Endothelial cell of umbilical vein (primary cell): Measurements from ENCODE around the gene KRT26. TPM values are rescaled to one million over a fixed set of nuclear protein-coding genes. Genes with fewer than 3 reads are reported as not detected.

ENCODE experiments used
- BruUV-seq: library from RNA; stranded (reverse); fragments of 400-500 nt; replicated peaks from 2 replicates; lab custom pipeline; 2021; lab: Mats Ljungman, UMichigan
- CTCF ChIA-PET: fragments of 300-600, 350-600 bp; sonication (Branson Sonifier 250); formaldehyde crosslinking; loops from one replicate; lab custom pipeline; 2021; ENCODE audit warnings: antibody characterized with exemption, inconsistent platforms; lab: Charles Lee
- POLR2A ChIA-PET: fragments of 300-600, 350-600 bp; sonication (Branson Sonifier 250); formaldehyde crosslinking; loops from one replicate; lab custom pipeline; 2021; ENCODE audit warnings: antibody characterized with exemption, inconsistent platforms; lab: Charles Lee
- DNase-seq: peaks from one replicate; pipeline ENCODE4 v3.0.0-alpha.2; 2011; ENCODE audit warnings: low read depth, low spot score
- FAIRE-seq: peaks from 2 replicates; lab custom pipeline; 2011; peaks lifted over from hg19 to GRCh38; lab: Jason Lieb, UNC
- H2AFZ ChIP-seq: 2 replicates; pipeline ENCODE4 v1.6.0; 2012; ENCODE audit warnings: low read depth, low read length, control low read depth, inconsistent platforms
- H3K27ac ChIP-seq: 2 replicates; pipeline ENCODE4 v1.5.1; 2011; ENCODE audit warnings: low read depth, mild to moderate bottlenecking, control low read depth, low read length, moderate library complexity; ENCODE audit not compliant: insufficient read depth
- H3K27me3 ChIP-seq, 2 experiments: 2 replicates each; pipeline versions ENCODE4 v1.6.0 to v1.6.1; 2011; ENCODE audit warnings: low read length in 2 of 2, mixed read lengths in 1 of 2; ENCODE audit not compliant: control insufficient read depth in 2 of 2, insufficient read depth in 2 of 2
- H3K36me3 ChIP-seq, 2 experiments: 2 replicates in 1 of 2; 3 replicates in 1 of 2; pipeline ENCODE4 v1.5.1; 2011; ENCODE audit warnings: low read length in 2 of 2, mild to moderate bottlenecking in 1 of 2, moderate library complexity in 1 of 2; ENCODE audit not compliant: control insufficient read depth in 2 of 2, insufficient read depth in 2 of 2; ENCODE audit errors: extremely low read depth in 1 of 2
- H3K4me1 ChIP-seq: 3 replicates; pipeline ENCODE4 v1.5.1; 2011; ENCODE audit warnings: mild to moderate bottlenecking, low read length; ENCODE audit not compliant: control insufficient read depth, insufficient read depth; ENCODE audit errors: extremely low read depth
- H3K4me2 ChIP-seq: 2 replicates; pipeline ENCODE4 v1.6.1; 2011; ENCODE audit warnings: low read length, control low read depth, mixed read lengths; ENCODE audit not compliant: insufficient read depth
- H3K4me3 ChIP-seq, 3 experiments: fragments of 200-600 bp in 1 of 3; sonication (generic), shearing (Covaris generic) in 1 of 3; replicated peaks in 1 of 3; 2 replicates each; pipeline ENCODE4 v1.5.1; 2011 to 2016; ENCODE audit warnings: control low read depth in 3 of 3, low read length in 3 of 3, mild to moderate bottlenecking in 2 of 3, inconsistent platforms in 1 of 3, low read depth in 1 of 3, moderate library complexity in 1 of 3; ENCODE audit not compliant: insufficient read depth in 1 of 3
- H3K79me2 ChIP-seq: 2 replicates; pipeline ENCODE4 v1.6.0; 2012; ENCODE audit warnings: low read length, inconsistent platforms; ENCODE audit not compliant: control insufficient read depth, insufficient read depth
- H3K9ac ChIP-seq: replicated peaks from 2 replicates; pipeline ENCODE3; 2011; ENCODE audit warnings: low read length, control low read depth; ENCODE audit not compliant: insufficient read depth; ENCODE audit errors: extremely low read depth
- H3K9me1 ChIP-seq: replicated peaks from 3 replicates; pipeline ENCODE4 v1.6.0; 2011; ENCODE audit warnings: mild to moderate bottlenecking, low read length; ENCODE audit not compliant: control insufficient read depth, insufficient read depth; ENCODE audit errors: extremely low read depth
- H3K9me3 ChIP-seq: replicated peaks from 2 replicates; pipeline ENCODE4 v1.5.1; 2012; ENCODE audit warnings: low read length, inconsistent platforms; ENCODE audit not compliant: control insufficient read depth, insufficient read depth
- H4K20me1 ChIP-seq: replicated peaks from 2 replicates; pipeline ENCODE3; 2011; ENCODE audit warnings: mild to moderate bottlenecking, low read length; ENCODE audit not compliant: control insufficient read depth, insufficient read depth; ENCODE audit errors: extremely low read depth
- CTCF ChIP-seq, 2 donors: IDR thresholded peaks; 1 replicate in 1 of 2; 2 replicates in 1 of 2; pipeline ENCODE4 v1.5.1; 2011; ENCODE audit warnings: low read length in 2 of 2, mild to moderate bottlenecking in 2 of 2, moderate library complexity in 2 of 2, control low read depth in 1 of 2, inconsistent platforms in 1 of 2, low read depth in 1 of 2; ENCODE audit not compliant: insufficient read depth in 1 of 2; ENCODE audit errors: extremely low read depth in 1 of 2
- EZH2 ChIP-seq: IDR thresholded peaks from 2 replicates; pipeline ENCODE4 v1.6.1; 2012; ENCODE audit warnings: borderline replicate concordance, low read depth, mild to moderate bottlenecking, moderate library complexity, low read length, inconsistent platforms; ENCODE audit not compliant: severe bottlenecking
- FOS ChIP-seq: IDR thresholded peaks from 2 replicates; pipeline ENCODE4 v1.6.1; 2011; ENCODE audit warnings: mild to moderate bottlenecking, low read length, moderate library complexity, borderline replicate concordance; ENCODE audit not compliant: insufficient read depth
- GATA2 ChIP-seq: IDR thresholded peaks from 2 replicates; pipeline ENCODE4 v1.7.0; 2011; ENCODE audit warnings: low read depth, mild to moderate bottlenecking, moderate library complexity, mixed read lengths, low read length; ENCODE audit not compliant: insufficient read length, insufficient read depth
- JUN ChIP-seq: IDR thresholded peaks from 2 replicates; pipeline ENCODE4 v1.6.1; 2011; ENCODE audit warnings: borderline replicate concordance, low read depth; ENCODE audit not compliant: insufficient read length, insufficient read depth
- MAX ChIP-seq: IDR thresholded peaks from 2 replicates; pipeline ENCODE4 v1.6.1; 2011; ENCODE audit not compliant: insufficient read depth, insufficient read length
- MYC ChIP-seq: IDR thresholded peaks from one replicate; pipeline ENCODE4 v1.6.1; 2011; ENCODE audit warnings: mild to moderate bottlenecking, low read depth, low read length
- POLR2A ChIP-seq: IDR thresholded peaks from 2 replicates; pipeline ENCODE4 v1.6.1; 2012; ENCODE audit warnings: low read depth, mild to moderate bottlenecking, control low read depth, low read length
- POLR2AphosphoS5 ChIP-seq: IDR thresholded peaks from 2 replicates; pipeline ENCODE4 v1.6.1; 2012; ENCODE audit warnings: low read depth, mild to moderate bottlenecking, control low read depth, low read length, moderate library complexity; ENCODE audit not compliant: insufficient read depth
- dilution Hi-C: fragments of 300-500 bp; cut with MboI; formaldehyde crosslinking; loops from one replicate; pipeline ENCODE4 v1.15.0; 2019; ENCODE audit warnings: low sequenced_read_pairs; ENCODE audit not compliant: extremely low pct_ligation_motif_present
- intact Hi-C: fragments of 100-400 bp; cut with micrococcal nuclease; formaldehyde crosslinking; loops from one replicate; pipeline ENCODE4 v1.10.0; 2022
- polyA plus RNA-seq, 4 experiments: library from polyadenylated mRNA; depleted of rRNA in 3 of 4; stranded (reverse) in 3 of 4; unstranded in 1 of 4; fragments of >200 nt; gene quantifications; 2 replicates each; pipeline versions ENCODE4 v1.2.1 to v1.2.3, GENCODE V29; 2011 to 2012; ENCODE audit warnings: missing spikeins in 1 of 4
- total RNA-seq: library from RNA; stranded (reverse); gene quantifications from 2 replicates; pipeline ENCODE4 v1.2.3, GENCODE V29; 2021

The KRT26 gene
- total and polyA plus RNA-seq, 2 donors (not counting 3 experiments of a cell fraction or from before 2014, with no cell fraction given), result not detected

DNA sequence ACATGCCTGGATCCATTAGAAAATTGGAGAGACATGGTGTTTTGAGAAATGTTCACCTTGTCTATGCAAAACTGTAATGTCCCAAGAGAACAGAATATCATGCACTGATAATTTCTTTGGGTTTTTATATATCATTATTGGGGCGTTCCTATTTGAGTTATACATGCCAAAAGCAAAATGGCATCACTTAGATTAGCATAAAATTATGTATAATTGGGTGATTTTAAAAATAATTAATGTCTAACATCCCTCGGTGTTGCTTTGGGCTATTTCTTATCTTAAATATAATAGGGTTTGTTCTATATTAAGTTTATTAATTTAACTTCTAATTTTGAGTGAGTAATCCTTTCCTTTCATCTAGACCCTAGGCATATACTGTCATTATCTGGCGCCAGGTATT, 27.9 kb upstream of the KRT26 start, which contains the start of gene KRT28:
Gene KRT28, minus strand, starts transcription at position 101 of the 400 bp plus-strand sequence. Its CDS starts 66 bp downstream, at position 35.
- no peaks in the 10 kb centered on the region for H3K36me3 ChIP-seq
- no peak within 1 kb of the TSS for H2AFZ ChIP-seq
- no TSS peak for BruUV-seq
- H4K20me1 ChIP-seq, result no peaks in the 10 kb centered on the region
- TF ChIP-seq GATA2 (no peak), POLR2A (no peak), EZH2 (no peak), POLR2AphosphoS5 (no peak), MYC (no peak), JUN (no peak), MAX (no peak), CTCF (IDR thresholded peaks at IDR 0.05; ENCODE audit: extremely low read depth in 1 of 2, insufficient read depth in 1 of 2, low read depth in 1 of 2, low read length in 2 of 2) (no peak), FOS (no peak)
- peaks cover 16 to 28% of the 10 kb centered on the region in 2 experiments for H3K27me3 ChIP-seq
- dilution Hi-C loops, result no loop called here
- intact Hi-C loops, result loop anchor here (5.0 to 10.0 kb wide), 3 partner anchors 695 to 847 kb away; no protein-coding TSS in a partner anchor
- no peaks in the 10 kb centered on the region for H3K79me2 ChIP-seq
- ChIA-PET CTCF (no interaction called here), POLR2A (no interaction called here)
- H3K9me3 ChIP-seq, result no peaks in the 10 kb centered on the region
- no peak within 1 kb of the TSS for H3K4me2 ChIP-seq
- DNase-seq (no peak), FAIRE-seq (no peak)
- no peak within 1 kb of the TSS for H3K9ac ChIP-seq
- H3K9me1 ChIP-seq, result no peaks in the 10 kb centered on the region
- no peak within 1 kb of the TSS for H3K4me3 ChIP-seq
- H3K4me1 ChIP-seq, result no peaks in the 10 kb centered on the region
- no peak within 1 kb of the TSS for H3K27ac ChIP-seq
